ENCODE measurements around the gene VSTM4. TPM values are rescaled to one million over a fixed set of nuclear protein-coding genes. Genes with fewer than 3 reads are reported as not detected.

The VSTM4 gene
- total RNA-seq, 1 experiment from 2014 or later = not detected

DNA sequence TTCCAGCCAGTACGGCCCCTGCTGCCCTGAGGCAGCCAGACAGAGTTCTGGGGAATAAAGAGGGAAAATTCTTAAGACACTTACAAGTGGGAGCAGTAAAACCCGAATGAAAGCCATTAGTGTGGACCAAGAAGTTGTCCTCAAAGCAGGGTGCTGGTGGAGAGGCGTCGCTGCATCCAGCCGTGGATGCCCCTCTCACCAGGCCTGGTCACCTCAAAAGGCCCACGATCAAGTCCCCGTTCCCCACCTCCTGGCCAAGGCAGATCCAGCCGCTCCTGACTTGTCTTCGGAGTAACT lies 656 bp downstream of the VSTM4 start:
- no peaks in the 10 kb centered on the region for H3K4me1 Mint-ChIP-seq (ENCODE audit: low read depth, unreplicated experiment)
- CTCF ChIA-PET = no interaction called here
- DNase-seq = no peak
- H3K27ac Mint-ChIP-seq (ENCODE audit: unreplicated experiment) = no peak overlapping the region
- TF ChIP-seq, protein P1, sequence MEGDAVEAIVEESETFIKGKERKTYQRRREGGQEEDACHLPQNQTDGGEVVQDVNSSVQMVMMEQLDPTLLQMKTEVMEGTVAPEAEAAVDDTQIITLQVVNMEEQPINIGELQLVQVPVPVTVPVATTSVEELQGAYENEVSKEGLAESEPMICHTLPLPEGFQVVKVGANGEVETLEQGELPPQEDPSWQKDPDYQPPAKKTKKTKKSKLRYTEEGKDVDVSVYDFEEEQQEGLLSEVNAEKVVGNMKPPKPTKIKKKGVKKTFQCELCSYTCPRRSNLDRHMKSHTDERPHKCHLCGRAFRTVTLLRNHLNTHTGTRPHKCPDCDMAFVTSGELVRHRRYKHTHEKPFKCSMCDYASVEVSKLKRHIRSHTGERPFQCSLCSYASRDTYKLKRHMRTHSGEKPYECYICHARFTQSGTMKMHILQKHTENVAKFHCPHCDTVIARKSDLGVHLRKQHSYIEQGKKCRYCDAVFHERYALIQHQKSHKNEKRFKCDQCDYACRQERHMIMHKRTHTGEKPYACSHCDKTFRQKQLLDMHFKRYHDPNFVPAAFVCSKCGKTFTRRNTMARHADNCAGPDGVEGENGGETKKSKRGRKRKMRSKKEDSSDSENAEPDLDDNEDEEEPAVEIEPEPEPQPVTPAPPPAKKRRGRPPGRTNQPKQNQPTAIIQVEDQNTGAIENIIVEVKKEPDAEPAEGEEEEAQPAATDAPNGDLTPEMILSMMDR (IDR thresholded peaks at IDR 0.05; ENCODE audit: unreplicated experiment) = no peak
- H3K4me3 Mint-ChIP-seq (ENCODE audit: low read depth, unreplicated experiment) = no peak overlapping the region
- H3K27me3 Mint-ChIP-seq (ENCODE audit: unreplicated experiment) = peaks cover 71% of the 10 kb centered on the region
- intact Hi-C loops (cut with micrococcal nuclease; ENCODE audit: unreplicated experiment) = no loop called here
- no peaks in the 10 kb centered on the region for H3K36me3 Mint-ChIP-seq (ENCODE audit: insufficient read depth, unreplicated experiment)
- BruUV-seq (replicated peaks) = no TSS peak
- no peaks in the 10 kb centered on the region for H3K9me3 Mint-ChIP-seq (ENCODE audit: low read depth, unreplicated experiment)

DNA sequence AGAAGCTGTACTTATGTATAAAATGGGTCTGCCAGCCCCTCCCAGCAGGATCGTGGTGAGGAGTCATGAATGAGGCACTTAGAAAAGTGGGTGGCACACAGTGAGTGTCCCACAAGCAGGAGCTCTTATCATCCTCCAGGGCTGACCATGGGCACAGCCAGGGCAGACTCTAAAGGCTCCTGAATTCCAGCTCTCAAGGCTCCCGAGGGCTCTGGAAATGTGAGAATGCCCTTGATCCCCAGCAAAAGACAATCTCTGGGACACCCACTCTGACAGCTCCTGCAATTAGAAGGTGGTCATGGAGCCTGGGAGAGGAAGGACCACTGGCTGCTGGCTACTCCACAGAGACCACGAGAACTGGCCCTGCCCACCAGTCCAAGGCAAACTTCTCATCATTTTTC lies 1.6 kb downstream of the VSTM4 start:
- Mint-ChIP-seq H3K27me3 (ENCODE audit: unreplicated experiment) (peaks cover 68% of the 10 kb centered on the region), H3K9me3 (ENCODE audit: low read depth, unreplicated experiment) (no peaks in the 10 kb centered on the region), H3K27ac (ENCODE audit: unreplicated experiment) (no peak overlapping the region), H3K4me3 (ENCODE audit: low read depth, unreplicated experiment) (no peak overlapping the region), H3K4me1 (ENCODE audit: low read depth, unreplicated experiment) (no peaks in the 10 kb centered on the region), H3K36me3 (ENCODE audit: insufficient read depth, unreplicated experiment) (no peaks in the 10 kb centered on the region)
- TF ChIP-seq, protein P1 (IDR thresholded peaks at IDR 0.05; ENCODE audit: unreplicated experiment) = no peak
- intact Hi-C loops (cut with micrococcal nuclease; ENCODE audit: unreplicated experiment) = no loop called here
- no TSS peak for BruUV-seq (replicated peaks)
- CTCF ChIA-PET = no interaction called here
- DNase-seq = no peak

- DNase-seq = no peak
- H3K36me3 Mint-ChIP-seq (ENCODE audit: insufficient read depth, unreplicated experiment) = no peaks in the 10 kb centered on the region
- BruUV-seq (replicated peaks) = no TSS peak
- TF ChIP-seq, protein P1 (IDR thresholded peaks at IDR 0.05; ENCODE audit: unreplicated experiment) = no peak
- H3K27ac Mint-ChIP-seq (ENCODE audit: unreplicated experiment) = no peak overlapping the region
- intact Hi-C loops (cut with micrococcal nuclease; ENCODE audit: unreplicated experiment) = no loop called here
- H3K4me1 Mint-ChIP-seq (ENCODE audit: low read depth, unreplicated experiment) = no peaks in the 10 kb centered on the region
- H3K9me3 Mint-ChIP-seq (ENCODE audit: low read depth, unreplicated experiment) = no peaks in the 10 kb centered on the region
- H3K4me3 Mint-ChIP-seq (ENCODE audit: low read depth, unreplicated experiment) = no peak overlapping the region
- H3K27me3 Mint-ChIP-seq (ENCODE audit: unreplicated experiment) = peaks cover 59% of the 10 kb centered on the region
- CTCF ChIA-PET = interaction anchor here (0.7 kb wide), 1 partner anchor 126 kb away, joined by 3 read pairs; no protein-coding TSS in a partner anchor
Observed at GRCh38 chr10:49112851-49113250, 2.5 kb downstream of the VSTM4 start.

DNA sequence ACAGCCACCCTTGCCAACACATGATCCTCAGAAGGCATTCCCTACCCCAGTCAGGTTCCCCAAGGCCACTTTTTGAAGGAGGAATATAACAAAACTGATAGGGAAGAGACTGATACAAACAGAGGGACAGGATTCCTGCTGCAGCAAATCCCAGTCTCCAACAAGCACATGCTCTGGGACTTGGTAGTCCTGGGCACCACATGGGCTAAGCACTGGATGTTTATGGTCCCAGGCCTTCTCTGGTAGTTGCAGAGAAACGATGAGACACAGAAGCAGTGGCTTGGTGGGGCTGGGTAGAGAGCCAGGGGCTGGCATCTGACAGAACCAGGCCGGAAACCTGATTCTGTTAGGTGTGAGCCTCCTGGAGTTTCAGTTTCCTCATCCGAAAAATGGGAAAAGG lies 3.2 kb downstream of the VSTM4 start:
- Mint-ChIP-seq H3K27ac (ENCODE audit: unreplicated experiment) (no peak overlapping the region), H3K27me3 (ENCODE audit: unreplicated experiment) (peaks cover 57% of the 10 kb centered on the region), H3K4me3 (ENCODE audit: low read depth, unreplicated experiment) (no peak overlapping the region), H3K36me3 (ENCODE audit: insufficient read depth, unreplicated experiment) (no peaks in the 10 kb centered on the region), H3K9me3 (ENCODE audit: low read depth, unreplicated experiment) (no peaks in the 10 kb centered on the region), H3K4me1 (ENCODE audit: low read depth, unreplicated experiment) (no peaks in the 10 kb centered on the region)
- BruUV-seq (replicated peaks) = no TSS peak
- TF ChIP-seq, protein P1 (IDR thresholded peaks at IDR 0.05; ENCODE audit: unreplicated experiment) = no peak
- intact Hi-C loops (cut with micrococcal nuclease; ENCODE audit: unreplicated experiment) = no loop called here
- CTCF ChIA-PET = no interaction called here
- no peak for DNase-seq

- peaks cover 57% of the 10 kb centered on the region for H3K27me3 Mint-ChIP-seq (ENCODE audit: unreplicated experiment)
- no peak for DNase-seq
- H3K36me3 Mint-ChIP-seq (ENCODE audit: insufficient read depth, unreplicated experiment) = no peaks in the 10 kb centered on the region
- H3K9me3 Mint-ChIP-seq (ENCODE audit: low read depth, unreplicated experiment) = no peaks in the 10 kb centered on the region
- H3K4me1 Mint-ChIP-seq (ENCODE audit: low read depth, unreplicated experiment) = no peaks in the 10 kb centered on the region
- BruUV-seq (replicated peaks) = no TSS peak
- CTCF ChIA-PET = no interaction called here
- no peak overlapping the region for H3K27ac Mint-ChIP-seq (ENCODE audit: unreplicated experiment)
- TF ChIP-seq, protein P1 (IDR thresholded peaks at IDR 0.05; ENCODE audit: unreplicated experiment) = no peak
- no peak overlapping the region for H3K4me3 Mint-ChIP-seq (ENCODE audit: low read depth, unreplicated experiment)
- intact Hi-C loops (cut with micrococcal nuclease; ENCODE audit: unreplicated experiment) = no loop called here
Observed at GRCh38 chr10:49111320-49111698, 4.0 kb downstream of the VSTM4 start.
